Measurements from ENCODE around the gene PTGES2. TPM values are rescaled to one million over a fixed set of nuclear protein-coding genes. Genes with fewer than 3 reads are reported as not detected.

PTGES2 gene
- total and polyA plus RNA-seq, 2 experiments from 2014 or later: 59.7 to 124 TPM

- Histone ChIP-seq H3K27me3 (ENCODE audit: insufficient read depth) (no peaks in the 10 kb centered on the region), H3K9me2 (ENCODE audit: insufficient read depth) (no peaks in the 10 kb centered on the region), H3K4me1 (ENCODE audit: insufficient read depth) (peaks cover 4% of the 10 kb centered on the region; the same call in 1 of the 2 replicates), H4K20me1 (replicated peaks; ENCODE audit: insufficient read depth) (0 out of 2 replicates have a peak, but pooled peaks cover 5% of the 10 kb centered on the region), H3K36me3 (ENCODE audit: insufficient read depth) (no peaks in the 10 kb centered on the region), H3K79me2 (replicated peaks; ENCODE audit: insufficient read depth) (no peaks in the 10 kb centered on the region), H3K27ac (ENCODE audit: low read depth) (peak overlapping the region; percentile 94), H3K4me3 (peak overlapping the region; percentile 59), H2AFZ (peak overlapping the region; percentile 88; the same call in 1 of the 2 replicates), H3F3A (replicated peaks; ENCODE audit: low read depth) (peaks cover 4% of the 10 kb centered on the region; the same call in 1 of the 2 replicates), H3K4me2 (peak overlapping the region; percentile 74)
- Mint-ChIP-seq H3K36me3 (ENCODE audit: low read depth) (peaks cover 14% of the 10 kb centered on the region), H3K27me3 (ENCODE audit: insufficient read depth, low read depth, poor library complexity) (peaks cover 3% of the 10 kb centered on the region), H3K4me3 (peak overlapping the region; percentile 67), H3K9me3 (peaks cover 3% of the 10 kb centered on the region; the same call in 1 of the 3 replicates), H3K4me1 (peaks cover 4% of the 10 kb centered on the region; the same call in 2 of the 3 replicates), H3K27ac (peak overlapping the region; percentile 89)
- TF ChIP-seq EZH2 (IDR thresholded peaks at IDR 0.05; ENCODE audit: low read depth, unreplicated experiment): no peak
- no peak for TF ChIP-seq CTCF (conservative IDR thresholded peaks at IDR 0.05; ENCODE audit: low read depth in 2 of 2)
- no peak for TF ChIP-seq EZH2phosphoT487 (IDR thresholded peaks at IDR 0.05; ENCODE audit: unreplicated experiment)
- TF ChIP-seq REST (IDR thresholded peaks at IDR 0.05; ENCODE audit: unreplicated experiment): no peak
- no peak for TF ChIP-seq ZNF331 (CRISPR knock-in tag; IDR thresholded peaks at IDR 0.05; ENCODE audit: low read depth)
- TF ChIP-seq ZNF114 (CRISPR knock-in tag; IDR thresholded peaks at IDR 0.05): no peak
- TF ChIP-seq STAT1 (IDR thresholded peaks at IDR 0.05; ENCODE audit: unreplicated experiment): no peak
- TF ChIP-seq ZNF462 (CRISPR knock-in tag; IDR thresholded peaks at IDR 0.05): no peak
- TF ChIP-seq JUNB (IDR thresholded peaks at IDR 0.05; ENCODE audit: unreplicated experiment): no peak
- TF ChIP-seq CREB1 (CRISPR knock-in tag; IDR thresholded peaks at IDR 0.05; ENCODE audit: low read depth): no peak
- no peak for TF ChIP-seq NANOG (IDR thresholded peaks at IDR 0.05; ENCODE audit: borderline replicate concordance)
- no peak for TF ChIP-seq POLR2AphosphoS5 (IDR thresholded peaks at IDR 0.05; ENCODE audit: low read depth)
- no peak for TF ChIP-seq ETS1 (IDR thresholded peaks at IDR 0.05)
- no peak for ATAC-seq
- no peak for DNase-seq (ENCODE audit: low spot score)
Measured at GRCh38 chr9:128159522-128159783, 31.9 kb upstream of the PTGES2 start.

Data from GM23338 (cell line).